Keratinocyte (primary cell): ENCODE measurements around the gene POU2AF2.

Source experiments
- EZH2 ChIP-seq: IDR thresholded peaks from one replicate; pipeline ENCODE4 v1.6.1; 2012; ENCODE audit warnings: inconsistent platforms, mild to moderate bottlenecking, low read length, moderate library complexity
- TF ChIP-seq, protein P1 (sequence below), 3 experiments: IDR thresholded peaks in 1 of 3; conservative IDR thresholded peaks in 1 of 3; optimal IDR thresholded peaks in 1 of 3; 2 replicates in 2 of 3; 3 replicates in 1 of 3; pipeline versions ENCODE3 to v1.5.1; 2011; ENCODE audit warnings: low read length in 3 of 3, mild to moderate bottlenecking in 3 of 3, moderate library complexity in 2 of 3, control low read depth in 1 of 3, inconsistent platforms in 1 of 3; ENCODE audit not compliant: insufficient read depth in 2 of 3; ENCODE audit errors: extremely low read depth in 1 of 3

DNA sequence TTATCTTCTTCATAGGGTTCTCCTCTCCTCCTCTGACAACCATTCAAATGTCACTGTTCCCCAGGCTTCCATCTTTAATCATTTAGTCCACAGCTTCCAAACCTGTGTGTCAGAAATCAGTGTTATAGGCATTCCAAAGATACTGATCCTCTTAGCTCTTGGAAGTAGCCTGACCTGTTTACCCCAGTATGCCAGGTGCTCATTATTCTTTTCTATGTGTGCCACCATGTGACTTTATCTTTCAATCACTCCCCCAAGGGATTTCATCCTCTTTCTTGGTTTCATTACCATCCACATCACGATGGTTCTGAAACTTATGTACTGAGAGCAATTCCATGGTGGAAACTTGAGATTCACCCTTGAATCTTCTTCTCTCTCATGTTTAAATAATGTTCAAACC lies 7.6 kb downstream of the POU2AF2 start:
- TF ChIP-seq, protein P1, sequence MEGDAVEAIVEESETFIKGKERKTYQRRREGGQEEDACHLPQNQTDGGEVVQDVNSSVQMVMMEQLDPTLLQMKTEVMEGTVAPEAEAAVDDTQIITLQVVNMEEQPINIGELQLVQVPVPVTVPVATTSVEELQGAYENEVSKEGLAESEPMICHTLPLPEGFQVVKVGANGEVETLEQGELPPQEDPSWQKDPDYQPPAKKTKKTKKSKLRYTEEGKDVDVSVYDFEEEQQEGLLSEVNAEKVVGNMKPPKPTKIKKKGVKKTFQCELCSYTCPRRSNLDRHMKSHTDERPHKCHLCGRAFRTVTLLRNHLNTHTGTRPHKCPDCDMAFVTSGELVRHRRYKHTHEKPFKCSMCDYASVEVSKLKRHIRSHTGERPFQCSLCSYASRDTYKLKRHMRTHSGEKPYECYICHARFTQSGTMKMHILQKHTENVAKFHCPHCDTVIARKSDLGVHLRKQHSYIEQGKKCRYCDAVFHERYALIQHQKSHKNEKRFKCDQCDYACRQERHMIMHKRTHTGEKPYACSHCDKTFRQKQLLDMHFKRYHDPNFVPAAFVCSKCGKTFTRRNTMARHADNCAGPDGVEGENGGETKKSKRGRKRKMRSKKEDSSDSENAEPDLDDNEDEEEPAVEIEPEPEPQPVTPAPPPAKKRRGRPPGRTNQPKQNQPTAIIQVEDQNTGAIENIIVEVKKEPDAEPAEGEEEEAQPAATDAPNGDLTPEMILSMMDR (optimal IDR thresholded peaks at IDR 0.05 in 1 of 3, IDR thresholded peaks at IDR 0.05 in 1 of 3, conservative IDR thresholded peaks at IDR 0.05 in 1 of 3; ENCODE audit: extremely low read depth in 1 of 3, insufficient read depth in 2 of 3, low read length in 3 of 3): no peak
- TF ChIP-seq EZH2: no peak
